ENCODE results near the gene STAU1.
"Not testable (repeated sequence)": the region's sequence is repeated elsewhere in the genome, so short reads cannot be mapped to it uniquely, and the experiment has no call there.

STAU1 gene

GRCh38 chr20:49112596-49113274, 75.4 kb downstream of the STAU1 start:
- no peak for DNase-seq

GRCh38 chr20:49110767-49111694, 77.1 kb downstream of the STAU1 start:
- DNase-seq = no peak

GRCh38 chr20:49106328-49106727, 81.8 kb downstream of the STAU1 start:
- DNase-seq = no peak

DNA sequence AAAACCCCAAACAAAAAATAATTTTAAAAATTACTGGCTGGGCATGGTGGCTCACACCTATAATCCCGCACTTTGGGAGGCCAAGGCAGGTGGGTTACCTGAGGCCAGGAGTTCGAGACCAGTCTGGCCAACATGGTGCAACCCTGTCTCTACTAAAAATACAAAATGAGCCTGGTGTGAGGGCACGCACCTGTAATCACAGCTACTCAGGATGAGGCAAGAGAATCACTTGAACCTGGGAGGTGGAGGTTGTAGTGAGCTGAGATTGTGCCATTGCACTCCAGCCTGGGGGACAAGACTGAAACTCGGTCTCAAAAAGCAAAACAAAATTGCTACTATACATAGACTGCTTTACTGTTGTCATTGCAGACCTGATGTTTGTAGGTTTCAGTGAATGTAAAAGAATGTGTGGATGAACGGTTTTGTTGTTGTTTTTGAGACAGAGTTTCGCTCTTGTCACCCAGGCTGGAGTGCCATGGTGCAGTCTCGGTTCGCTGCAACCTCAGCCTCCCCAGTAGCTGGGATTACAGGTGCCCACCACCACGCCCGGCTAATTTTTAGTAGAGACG, 83.1 kb downstream of the STAU1 start:
- not testable (repeated sequence) for DNase-seq

- DNase-seq = no peak
These were observed 83.8 kb downstream of the STAU1 start for GRCh38 chr20:49104365-49104648.

DNA sequence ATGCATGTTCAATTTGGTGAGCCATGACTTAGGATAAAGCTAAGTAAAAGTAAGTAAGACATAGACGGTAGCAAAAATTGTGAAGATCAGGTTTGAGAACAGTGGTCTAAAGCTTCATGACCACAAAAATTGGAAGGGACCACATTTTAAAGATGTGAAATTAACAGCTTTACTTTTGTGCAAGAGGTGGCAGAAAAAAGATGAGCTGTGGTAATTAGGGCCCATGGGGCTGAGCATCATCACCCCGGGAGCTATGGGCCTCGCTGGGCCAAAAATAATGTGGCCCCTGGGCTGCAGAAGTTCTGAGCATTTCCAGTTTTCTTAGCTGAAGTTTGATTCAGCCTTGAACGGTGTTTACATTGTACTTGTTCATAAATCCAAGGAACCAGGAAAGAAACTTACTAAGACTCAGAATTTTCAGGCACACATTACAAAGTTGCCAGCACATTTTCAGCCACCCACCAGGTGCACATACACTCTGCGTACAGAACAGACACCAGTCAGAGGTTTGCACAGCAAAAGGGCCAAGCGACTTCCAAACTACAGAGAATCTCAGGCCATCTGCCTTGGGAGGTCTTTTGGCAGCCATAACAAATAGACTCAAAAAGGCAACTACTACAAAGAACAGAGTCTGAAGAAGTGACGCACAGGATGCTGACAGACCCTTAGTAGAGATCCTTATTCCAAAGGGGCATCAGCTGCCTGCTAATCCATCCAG, 84.3 kb downstream of the STAU1 start:
- DNase-seq = no peak

DNA sequence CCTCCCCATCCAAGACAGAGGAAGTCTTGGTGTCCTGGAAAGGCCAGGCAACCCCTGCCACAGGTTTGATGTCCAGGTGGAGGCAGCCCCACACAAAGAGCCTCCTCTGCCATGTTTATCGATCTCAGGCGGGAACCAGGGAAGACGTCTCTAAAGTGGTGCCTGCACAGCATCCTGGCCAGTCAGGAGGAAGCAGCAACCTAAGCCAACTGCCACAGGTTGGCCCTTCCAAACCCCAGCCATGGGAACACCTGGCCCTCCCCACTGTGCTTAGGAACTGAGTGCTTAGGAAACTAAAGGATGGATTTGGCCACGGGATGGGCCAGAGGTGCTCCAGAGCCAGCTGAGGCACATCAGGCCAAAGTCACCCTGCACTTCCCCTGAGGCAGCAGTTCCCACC, 85.1 kb downstream of the STAU1 start:
- DNase-seq = no peak

GRCh38 chr20:49100972-49101371, 87.2 kb downstream of the STAU1 start:
- DNase-seq = no peak

DNA sequence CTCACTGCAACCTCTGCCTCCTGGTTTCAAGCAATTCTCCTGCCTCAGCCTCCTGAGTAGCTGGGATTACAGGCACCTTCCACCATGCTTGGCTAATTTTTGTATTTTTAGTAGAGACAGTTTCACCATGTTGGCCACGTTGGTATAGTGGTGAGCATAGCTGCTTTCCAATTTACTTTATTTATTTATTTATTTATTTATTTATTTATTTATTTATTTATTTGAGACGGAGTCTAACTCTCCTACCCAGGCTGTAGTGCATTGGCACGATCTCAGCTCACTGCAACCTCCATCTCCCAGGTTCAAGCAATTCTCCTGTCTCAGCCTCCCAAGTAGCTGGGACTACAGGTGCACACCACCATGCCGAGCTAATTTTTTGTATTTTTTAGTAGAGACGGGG, 87.8 kb downstream of the STAU1 start:
- DNase-seq = not testable (repeated sequence)

- no peak for DNase-seq
These were observed 89.1 kb downstream of the STAU1 start for GRCh38 chr20:49099011-49099410.

- DNase-seq = no peak
These were observed 90.0 kb downstream of the STAU1 start for GRCh38 chr20:49098136-49098535.

GRCh38 chr20:49097159-49097558, 91.0 kb downstream of the STAU1 start:
- no peak for DNase-seq

GRCh38 chr20:49096203-49096730, 91.9 kb downstream of the STAU1 start:
- DNase-seq = no peak

GRCh38 chr20:49091762-49092161, 96.4 kb downstream of the STAU1 start:
- no peak for DNase-seq

DNA sequence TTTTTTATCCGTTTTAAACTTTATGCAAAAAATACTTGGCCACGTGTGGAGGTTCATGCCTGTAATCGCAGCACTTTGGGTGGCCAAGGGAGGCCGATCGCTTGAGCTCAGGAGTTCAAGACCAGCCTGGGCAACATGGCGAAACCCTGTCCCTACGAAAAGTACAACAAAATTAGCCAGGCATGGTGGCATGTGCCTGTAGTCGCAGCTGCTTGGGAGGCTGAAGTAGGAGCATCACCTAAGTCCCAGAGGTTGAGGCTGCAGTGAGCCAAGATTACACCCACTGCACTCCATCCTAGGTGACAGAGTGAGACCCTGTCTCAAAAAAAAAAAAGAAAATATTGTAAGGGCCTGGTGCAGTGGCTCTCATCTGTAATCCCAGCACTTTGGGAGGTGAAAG, 97.0 kb downstream of the STAU1 start:
- no peak for DNase-seq

- DNase-seq = not testable (repeated sequence)
These were observed 105.8 kb downstream of the STAU1 start for GRCh38 chr20:49082295-49082694.

GRCh38 chr20:49078310-49078709, 109.8 kb downstream of the STAU1 start:
- no peak for DNase-seq

- DNase-seq = no peak
These were observed 113.6 kb downstream of the STAU1 start for GRCh38 chr20:49074521-49074920.
